OCI-LY1 (cell line): ENCODE data around the gene DPP6.

Source experiments
- CTCF ChIP-seq: fragments of 200-600 bp; sonication (generic), shearing (Covaris generic); IDR thresholded peaks from 2 replicates; pipeline ENCODE4 v1.5.1; 2017; ENCODE audit warnings: mild to moderate bottlenecking, antibody characterized with exemption, low read length, moderate library complexity, mixed read lengths
- EZH2 ChIP-seq: fragments of 200-600 bp; sonication (generic), shearing (Covaris generic); IDR thresholded peaks from 2 replicates; pipeline ENCODE4 v1.8.0; 2017; ENCODE audit warnings: borderline replicate concordance, mixed run types, mild to moderate bottlenecking, antibody characterized with exemption, low read length, moderate library complexity, mixed read lengths

- TF ChIP-seq CTCF, result no peak
- no peak for TF ChIP-seq EZH2
Observed at GRCh38 chr7:154575497-154575896, 523.3 kb downstream of the DPP6 start.
